ENCODE measurements around the gene IL19. TPM values are rescaled to one million over a fixed set of nuclear protein-coding genes. Genes with fewer than 3 reads are reported as not detected.
A peak's percentile ranks its signal among the peaks of the same experiment; 100 is the strongest.

IL19 gene
- total and polyA plus RNA-seq, 2 donors from 2014 or later, result 0.41 to 3.6 TPM

DNA sequence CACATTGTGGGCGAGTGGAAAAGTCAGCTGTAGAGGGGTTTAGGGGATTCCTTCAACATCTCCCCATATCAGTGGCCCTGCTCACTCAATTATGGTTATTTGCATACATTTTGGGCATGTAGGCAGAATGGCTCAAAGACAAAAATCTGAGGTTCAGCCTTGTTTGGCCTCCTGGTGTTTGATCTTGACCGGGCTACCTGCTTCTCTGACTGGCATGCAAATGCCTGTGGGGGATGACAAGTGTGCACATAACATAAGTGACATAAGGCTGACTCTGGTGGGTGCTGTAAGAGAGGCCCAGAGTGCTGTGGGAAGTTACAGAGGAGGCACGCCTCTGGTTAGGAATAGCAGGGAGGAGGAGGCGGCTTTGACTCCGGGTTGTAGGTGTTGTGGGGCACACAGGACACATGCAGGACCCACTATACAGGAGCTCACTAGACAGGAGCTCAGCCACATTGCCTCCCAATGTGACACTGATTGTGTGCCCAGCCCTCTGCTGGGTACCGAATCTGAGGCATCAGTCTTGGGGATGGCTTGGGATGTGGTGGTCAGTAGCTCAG, 29.4 kb upstream of the IL19 start:
- H3K4me1 ChIP-seq (ENCODE audit: control insufficient read depth in 2 of 3, insufficient read depth in 2 of 3, low read depth in 1 of 3, low read length in 3 of 3), result peaks cover 0 to 16% (median 0%) of the 10 kb centered on the region in 3 donors
- DNase-seq (no peak), FAIRE-seq (no peak)
- no peaks in the 10 kb centered on the region for H3K27me3 ChIP-seq (ENCODE audit: control insufficient read depth, insufficient read depth, low read length)
- H3K9ac ChIP-seq (ENCODE audit: low read length in 3 of 3), result no peak overlapping the region
- H3K27ac ChIP-seq (ENCODE audit: low read depth in 2 of 2, low read length in 2 of 2), result no peak overlapping the region
- H3K4me3 ChIP-seq (ENCODE audit: low read length in 3 of 3), result no peak overlapping the region
- H3K36me3 ChIP-seq (ENCODE audit: control insufficient read depth in 2 of 3, insufficient read depth in 3 of 3, low read length in 3 of 3), result no peaks in the 10 kb centered on the region
- TF ChIP-seq, protein P1, sequence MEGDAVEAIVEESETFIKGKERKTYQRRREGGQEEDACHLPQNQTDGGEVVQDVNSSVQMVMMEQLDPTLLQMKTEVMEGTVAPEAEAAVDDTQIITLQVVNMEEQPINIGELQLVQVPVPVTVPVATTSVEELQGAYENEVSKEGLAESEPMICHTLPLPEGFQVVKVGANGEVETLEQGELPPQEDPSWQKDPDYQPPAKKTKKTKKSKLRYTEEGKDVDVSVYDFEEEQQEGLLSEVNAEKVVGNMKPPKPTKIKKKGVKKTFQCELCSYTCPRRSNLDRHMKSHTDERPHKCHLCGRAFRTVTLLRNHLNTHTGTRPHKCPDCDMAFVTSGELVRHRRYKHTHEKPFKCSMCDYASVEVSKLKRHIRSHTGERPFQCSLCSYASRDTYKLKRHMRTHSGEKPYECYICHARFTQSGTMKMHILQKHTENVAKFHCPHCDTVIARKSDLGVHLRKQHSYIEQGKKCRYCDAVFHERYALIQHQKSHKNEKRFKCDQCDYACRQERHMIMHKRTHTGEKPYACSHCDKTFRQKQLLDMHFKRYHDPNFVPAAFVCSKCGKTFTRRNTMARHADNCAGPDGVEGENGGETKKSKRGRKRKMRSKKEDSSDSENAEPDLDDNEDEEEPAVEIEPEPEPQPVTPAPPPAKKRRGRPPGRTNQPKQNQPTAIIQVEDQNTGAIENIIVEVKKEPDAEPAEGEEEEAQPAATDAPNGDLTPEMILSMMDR (IDR thresholded peaks at IDR 0.05; ENCODE audit: borderline replicate concordance, extremely low read depth, insufficient read depth), result no peak
- intact Hi-C loops (cut with DNase I), result no loop called here
- H3K9me3 ChIP-seq (ENCODE audit: control insufficient read depth in 2 of 3, insufficient read depth in 1 of 3, low read length in 3 of 3), result no peaks in the 10 kb centered on the region

DNA sequence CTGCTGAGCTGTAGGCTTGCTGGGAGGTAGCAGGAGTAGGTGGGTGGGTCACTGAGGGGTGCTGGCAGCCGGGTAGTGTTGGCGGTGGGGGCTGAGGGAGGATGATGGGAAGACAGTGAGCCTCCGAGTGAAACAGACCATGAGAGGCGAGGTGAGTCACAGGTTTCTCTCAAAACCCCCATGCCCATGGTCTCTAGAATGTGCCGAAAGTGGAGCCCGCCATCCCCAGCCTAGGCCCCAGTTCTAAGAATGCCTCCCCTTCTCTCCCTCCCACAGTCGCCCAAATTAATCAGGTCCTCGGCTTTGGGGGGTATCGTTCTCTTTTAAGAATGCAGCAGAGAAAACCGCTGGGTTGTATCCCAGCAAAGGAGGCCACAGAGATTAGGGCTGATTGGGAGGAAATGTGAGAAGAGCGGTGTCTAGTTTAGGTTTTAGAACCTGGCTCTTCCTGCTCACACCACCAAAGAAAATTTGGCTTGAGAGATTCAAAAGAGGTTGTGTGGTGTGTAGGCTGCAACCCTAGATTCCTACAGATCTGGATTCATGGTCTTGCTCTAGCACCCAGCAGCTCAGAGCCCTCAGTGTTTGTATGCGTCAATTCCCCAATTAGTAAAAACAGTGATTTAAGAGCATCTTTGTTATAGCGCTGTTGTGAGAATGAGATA, 27.7 kb upstream of the IL19 start:
- no peak overlapping the region for H3K4me3 ChIP-seq (ENCODE audit: low read length in 3 of 3)
- H3K36me3 ChIP-seq (ENCODE audit: control insufficient read depth in 2 of 3, insufficient read depth in 3 of 3, low read length in 3 of 3), result no peaks in the 10 kb centered on the region
- intact Hi-C loops (cut with DNase I), result no loop called here
- H3K27me3 ChIP-seq (ENCODE audit: control insufficient read depth, insufficient read depth, low read length), result no peaks in the 10 kb centered on the region
- H3K4me1 ChIP-seq (ENCODE audit: control insufficient read depth in 2 of 3, insufficient read depth in 2 of 3, low read depth in 1 of 3, low read length in 3 of 3), result peaks cover 0 to 13% (median 0%) of the 10 kb centered on the region in 3 donors
- no peak overlapping the region for H3K27ac ChIP-seq (ENCODE audit: low read depth in 2 of 2, low read length in 2 of 2)
- TF ChIP-seq, protein P1 (IDR thresholded peaks at IDR 0.05; ENCODE audit: borderline replicate concordance, extremely low read depth, insufficient read depth), result no peak
- DNase-seq, result peak in 1 of 5 donors; percentile 16
- no peaks in the 10 kb centered on the region for H3K9me3 ChIP-seq (ENCODE audit: control insufficient read depth in 2 of 3, insufficient read depth in 1 of 3, low read length in 3 of 3)
- no peak overlapping the region for H3K9ac ChIP-seq (ENCODE audit: low read length in 3 of 3)
- FAIRE-seq, result no peak

DNA sequence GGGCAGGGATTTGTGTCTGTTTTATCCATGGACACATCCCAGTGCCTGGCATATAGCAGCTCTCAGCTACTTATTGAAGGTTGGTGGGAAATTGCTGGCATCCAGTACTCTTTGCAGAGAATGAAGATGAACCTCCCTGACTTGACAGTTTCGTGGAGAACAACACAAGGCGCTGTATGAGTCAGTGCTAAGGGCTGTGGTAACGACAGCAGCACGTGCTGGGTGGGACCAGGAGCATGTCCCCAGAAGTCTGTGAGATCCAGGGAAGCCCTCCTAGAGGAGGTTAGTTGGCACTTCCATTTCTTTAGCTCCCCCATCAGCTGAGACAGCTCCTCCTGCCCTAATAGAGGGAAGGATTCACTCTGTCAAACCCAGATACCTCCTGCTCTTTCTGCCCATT, 25.9 kb upstream of the IL19 start:
- Histone ChIP-seq H3K27me3 (ENCODE audit: control insufficient read depth, insufficient read depth, low read length) (no peaks in the 10 kb centered on the region), H3K4me3 (ENCODE audit: low read length in 3 of 3) (no peak overlapping the region), H3K27ac (ENCODE audit: low read depth in 2 of 2, low read length in 2 of 2) (no peak overlapping the region), H3K9me3 (ENCODE audit: control insufficient read depth in 2 of 3, insufficient read depth in 1 of 3, low read length in 3 of 3) (no peaks in the 10 kb centered on the region), H3K9ac (ENCODE audit: low read length in 3 of 3) (no peak overlapping the region), H3K36me3 (ENCODE audit: control insufficient read depth in 2 of 3, insufficient read depth in 3 of 3, low read length in 3 of 3) (no peaks in the 10 kb centered on the region), H3K4me1 (ENCODE audit: control insufficient read depth in 2 of 3, insufficient read depth in 2 of 3, low read depth in 1 of 3, low read length in 3 of 3) (peaks cover 0 to 3% (median 0%) of the 10 kb centered on the region in 3 donors)
- FAIRE-seq (no peak), DNase-seq (no peak)
- TF ChIP-seq, protein P1 (IDR thresholded peaks at IDR 0.05; ENCODE audit: borderline replicate concordance, extremely low read depth, insufficient read depth), result no peak
- intact Hi-C loops (cut with DNase I), result no loop called here
